Measurements from ENCODE around the gene MYO3A. TPM values are rescaled to one million over a fixed set of nuclear protein-coding genes. Genes with fewer than 3 reads are reported as not detected.

Gene MYO3A
- total RNA-seq: not detected in 2 replicates

DNA sequence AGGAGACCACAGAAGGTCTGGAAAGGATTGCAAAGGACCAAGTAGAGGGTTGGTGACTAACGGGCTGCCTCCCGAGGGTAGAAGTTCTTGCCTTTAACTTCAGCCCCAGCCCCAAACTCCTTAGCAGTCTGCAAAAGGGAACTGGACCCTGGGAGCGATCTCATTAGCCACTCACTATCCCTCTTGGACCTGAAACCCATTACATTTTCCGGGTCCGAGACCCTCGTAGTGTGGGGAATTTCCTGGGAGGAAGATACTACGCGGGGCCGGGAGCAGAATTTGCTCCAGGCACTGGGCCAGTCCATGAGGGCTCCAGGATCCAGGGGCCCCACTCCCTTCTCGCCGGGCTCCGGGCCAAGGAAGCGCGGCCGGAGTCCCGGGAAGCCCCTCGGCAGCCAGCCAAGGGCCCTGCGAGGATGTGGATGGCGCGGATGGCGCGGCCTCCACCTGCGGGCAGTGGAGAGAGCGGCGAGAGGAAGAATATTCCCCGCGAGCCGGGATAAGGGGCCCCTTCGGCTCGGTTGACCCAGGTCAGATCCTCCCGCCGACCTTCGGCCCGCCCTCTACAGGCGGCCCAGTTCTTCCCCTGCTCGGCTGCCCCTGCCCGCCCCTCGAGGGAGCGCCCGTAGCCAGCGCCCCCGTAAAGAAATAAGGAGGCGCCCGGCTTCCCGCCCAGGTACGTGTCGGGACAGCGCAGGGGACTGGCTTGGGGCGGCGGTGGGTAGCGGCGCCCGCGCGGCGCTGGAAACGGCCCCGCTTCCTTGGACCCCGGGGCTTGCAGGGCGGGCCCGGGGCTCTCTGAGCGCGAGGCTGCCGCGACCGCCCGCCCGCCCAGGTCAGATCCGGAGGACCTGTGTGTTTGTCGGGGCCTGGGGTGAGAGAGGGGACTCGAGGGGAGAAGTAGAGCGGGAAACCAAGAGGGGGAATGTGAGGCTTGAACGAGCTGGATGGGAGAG is at the start of gene MYO3A:
TSS of gene MYO3A (plus strand) at position 577 of the 956 bp plus-strand sequence. CDS start 17,882 bp downstream, outside the sequence.
- DNase-seq (ENCODE audit: low read depth in 2 of 2): no peak

DNA sequence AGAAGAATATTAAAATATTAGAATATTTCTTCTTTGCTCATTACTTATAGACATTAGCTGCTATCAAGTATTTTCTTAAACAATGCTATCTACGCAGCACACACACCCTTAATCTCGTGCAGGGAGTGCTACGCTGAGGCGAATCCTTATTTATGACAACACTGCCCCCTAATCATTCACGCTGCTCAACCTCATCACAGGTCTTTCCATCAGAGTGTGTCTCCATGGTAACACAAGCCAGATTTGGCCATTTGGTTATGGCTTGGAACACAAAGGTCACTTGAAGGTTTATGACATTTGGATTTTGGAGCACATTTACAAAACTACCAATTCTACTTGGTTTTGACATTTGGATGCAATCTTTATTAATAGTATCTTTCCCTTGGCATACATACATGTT is 45.4 kb upstream of the MYO3A start:
- no peak for DNase-seq (ENCODE audit: low read depth in 2 of 2)

DNA sequence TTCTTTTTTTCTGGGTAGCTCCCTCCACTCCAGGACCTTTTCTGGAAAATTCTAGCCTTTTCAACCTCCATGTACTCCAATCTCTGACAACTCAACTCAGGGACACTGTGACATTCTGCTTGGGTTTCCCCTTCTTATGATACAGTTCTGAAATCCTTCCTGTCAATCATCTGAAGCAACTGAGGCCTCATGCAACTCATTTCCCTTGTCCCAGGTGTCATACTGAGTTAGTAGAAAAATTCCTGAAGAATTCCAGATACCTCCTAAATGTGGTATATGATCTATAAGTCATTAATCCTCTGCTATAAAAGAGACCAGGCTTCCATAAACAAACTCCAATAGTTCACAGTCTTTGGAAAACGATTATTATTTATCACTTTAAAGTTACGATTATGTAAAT is 43.0 kb upstream of the MYO3A start:
- no peak for DNase-seq (ENCODE audit: low read depth in 2 of 2)

GRCh38 chr10:25895856-25896255 is 38.2 kb upstream of the MYO3A start:
- no peak for DNase-seq (ENCODE audit: low read depth in 2 of 2)

- no peak for DNase-seq (ENCODE audit: low read depth in 2 of 2)
These were observed 37.6 kb upstream of the MYO3A start for GRCh38 chr10:25896421-25896820.

- no peak for DNase-seq (ENCODE audit: low read depth in 2 of 2)
These were observed 34.7 kb upstream of the MYO3A start for GRCh38 chr10:25899304-25899703.

- no peak for DNase-seq (ENCODE audit: low read depth in 2 of 2)
These were observed 32.8 kb upstream of the MYO3A start for GRCh38 chr10:25901199-25901598.

- DNase-seq (ENCODE audit: low read depth in 2 of 2): no peak
These were observed 32.0 kb upstream of the MYO3A start for GRCh38 chr10:25902002-25902401.

DNA sequence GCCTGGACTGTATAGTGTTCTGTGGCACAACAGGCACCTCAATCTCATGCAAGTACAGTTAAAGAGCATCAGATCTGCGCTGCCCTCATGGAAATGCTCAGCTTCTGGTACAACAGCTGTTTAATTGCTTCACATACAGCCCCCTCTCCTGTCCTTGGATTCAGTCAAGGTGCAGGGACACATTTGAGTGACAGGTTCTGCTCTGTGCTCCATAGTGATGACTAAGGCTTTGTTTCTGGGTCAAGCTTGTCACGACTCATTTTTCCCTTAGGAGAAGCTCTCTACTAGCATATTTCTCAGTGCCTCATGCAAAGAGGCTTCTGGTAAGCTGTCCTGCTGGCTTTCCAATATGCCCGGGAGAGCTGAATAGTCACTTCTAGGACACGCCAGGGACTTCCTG is 26.8 kb upstream of the MYO3A start:
- DNase-seq (ENCODE audit: low read depth in 2 of 2): no peak

DNA sequence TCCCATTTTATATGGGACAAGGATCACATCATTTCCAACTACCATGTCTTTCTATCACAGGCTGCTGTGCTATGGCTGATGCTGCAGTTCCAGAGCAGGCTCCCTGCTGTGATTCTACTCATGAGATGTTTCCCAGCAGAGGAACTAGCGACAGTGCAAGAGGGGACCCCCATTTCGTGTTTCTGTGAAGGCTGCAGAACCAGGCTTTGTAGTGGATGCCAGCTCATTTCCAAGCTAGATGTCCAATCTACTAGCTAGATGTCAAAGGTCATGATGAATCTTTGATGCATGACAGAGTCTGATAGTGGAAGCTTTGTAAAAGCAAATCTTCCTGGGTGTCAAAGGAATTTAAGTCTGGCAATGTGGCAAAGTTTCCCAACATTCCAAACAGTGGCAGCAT is 21.2 kb upstream of the MYO3A start:
- no peak for DNase-seq (ENCODE audit: low read depth in 2 of 2)

DNA sequence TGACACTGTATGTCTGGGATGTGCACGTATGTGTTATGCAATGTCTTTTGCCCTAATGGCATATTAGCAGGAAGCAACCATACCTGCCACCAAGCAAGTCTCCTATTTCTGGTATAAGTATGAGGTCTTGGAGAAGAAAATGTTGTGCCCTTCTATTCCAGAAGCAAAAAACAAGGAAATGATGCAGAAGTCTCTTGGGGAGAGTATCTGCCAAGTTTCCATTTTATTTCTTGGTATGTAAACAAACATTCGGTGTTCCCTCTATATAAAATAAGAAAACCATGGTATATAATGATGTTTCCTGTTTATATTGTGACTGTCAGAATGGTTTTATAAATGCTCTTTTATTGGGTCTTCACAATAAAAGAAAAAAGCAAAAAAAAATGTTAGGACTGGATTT is 19.3 kb upstream of the MYO3A start:
- DNase-seq (ENCODE audit: low read depth in 2 of 2): no peak

DNA sequence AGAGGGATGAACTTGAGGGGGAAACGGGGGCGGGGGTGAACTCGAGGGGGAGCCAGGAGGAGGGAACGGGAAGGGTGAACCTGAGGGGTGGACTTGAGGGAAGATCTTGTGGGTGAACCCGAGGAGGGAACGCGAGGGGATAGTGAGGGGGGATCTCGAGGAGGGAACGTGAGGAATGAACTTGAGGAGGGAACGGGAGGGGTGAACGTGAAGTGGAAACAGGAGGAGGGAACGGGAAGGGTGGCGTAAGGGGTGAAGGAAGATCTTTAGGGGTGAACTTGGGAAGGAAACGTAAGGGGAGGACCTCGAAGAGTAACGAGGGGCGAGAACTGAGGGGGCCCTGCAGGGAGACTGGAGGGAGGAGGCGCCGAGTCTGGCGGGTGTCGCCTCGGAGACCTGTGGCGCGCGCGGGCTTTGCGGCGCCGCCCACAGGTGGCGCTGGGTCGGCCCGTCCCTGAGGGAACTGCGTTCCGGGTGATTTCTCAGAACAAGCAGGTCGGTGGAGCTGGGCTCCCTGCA is 651 bp downstream of the MYO3A start:
- no peak for DNase-seq (ENCODE audit: low read depth in 2 of 2)

- DNase-seq (ENCODE audit: low read depth in 2 of 2): no peak
These were observed 4.4 kb downstream of the MYO3A start for GRCh38 chr10:25938405-25938804.

- DNase-seq (ENCODE audit: low read depth in 2 of 2): no peak
These were observed 10.7 kb downstream of the MYO3A start for GRCh38 chr10:25944771-25945170.

GRCh38 chr10:25952857-25953256 is 18.8 kb downstream of the MYO3A start:
- no peak for DNase-seq (ENCODE audit: low read depth in 2 of 2)

GRCh38 chr10:25954851-25955250 is 20.8 kb downstream of the MYO3A start:
- DNase-seq (ENCODE audit: low read depth in 2 of 2): no peak

- DNase-seq (ENCODE audit: low read depth in 2 of 2): no peak
These were observed 25.7 kb downstream of the MYO3A start for GRCh38 chr10:25959540-25960232.

DNA sequence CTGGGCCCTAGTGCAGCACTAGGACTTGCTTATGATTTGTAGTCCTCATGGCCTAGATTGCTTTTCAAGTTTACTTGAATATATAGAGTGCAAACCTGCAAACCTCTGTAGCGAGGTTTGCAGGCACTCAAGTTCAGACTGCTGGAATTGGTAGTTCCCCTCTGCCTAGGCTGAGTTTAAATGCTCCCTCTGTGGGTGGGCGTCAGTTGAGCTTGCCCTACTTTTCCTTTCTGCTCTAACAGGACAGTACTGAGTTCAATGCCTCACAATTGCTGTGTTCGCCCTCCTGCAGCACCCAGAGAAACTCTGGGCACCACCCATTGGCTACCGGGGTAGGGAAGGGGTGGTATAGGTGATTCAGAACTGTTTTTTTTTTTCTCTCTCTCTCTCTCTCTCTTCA is 31.6 kb downstream of the MYO3A start:
- DNase-seq (ENCODE audit: low read depth in 2 of 2): no peak

GRCh38 chr10:25966844-25967243 is 32.8 kb downstream of the MYO3A start:
- no peak for DNase-seq (ENCODE audit: low read depth in 2 of 2)

DNA sequence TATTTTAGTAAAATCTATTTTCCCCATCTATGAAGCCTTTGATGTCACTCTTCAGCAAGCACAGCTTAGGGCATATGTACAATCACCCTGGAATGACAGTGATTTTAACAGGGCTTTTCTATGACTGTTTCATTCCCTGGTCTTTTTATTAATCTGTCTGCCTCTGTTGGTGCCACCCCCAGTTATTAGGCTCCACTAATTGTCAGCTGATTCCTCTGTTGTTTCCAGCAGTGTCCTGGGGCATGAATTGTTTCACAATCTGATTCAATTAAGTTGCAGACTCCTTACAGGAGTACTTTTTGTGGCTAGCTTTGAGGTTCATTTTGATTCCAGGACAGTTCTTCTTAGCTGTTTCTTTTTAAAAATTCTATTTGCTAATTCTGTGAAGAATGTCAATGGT is 38.6 kb downstream of the MYO3A start:
- DNase-seq (ENCODE audit: low read depth in 2 of 2): no peak

- no peak for DNase-seq (ENCODE audit: low read depth in 2 of 2)
These were observed 40.9 kb downstream of the MYO3A start for GRCh38 chr10:25974897-25975459.

DNA sequence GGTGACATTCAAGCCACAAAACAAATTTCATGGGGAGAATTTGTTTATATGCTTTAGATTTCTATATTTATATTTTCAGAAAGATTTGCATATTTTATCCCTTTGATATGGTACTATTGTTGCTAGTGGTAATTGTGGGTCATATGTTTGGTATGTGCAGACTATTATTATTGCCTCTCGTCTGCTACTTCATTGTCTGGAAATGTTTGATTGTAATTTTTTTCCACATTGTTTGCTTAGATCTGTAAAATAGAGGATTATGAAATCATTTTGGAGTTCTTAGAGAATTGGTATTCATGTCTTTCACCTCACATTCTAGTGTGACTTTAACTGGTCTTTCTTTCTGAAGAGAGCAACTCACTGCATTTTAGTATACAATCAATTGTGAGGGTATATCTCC is 44.7 kb downstream of the MYO3A start:
- no peak for DNase-seq (ENCODE audit: low read depth in 2 of 2)

All from dermis microvascular lymphatic vessel endothelial cell (primary cell).